DND-41 (cell line): ENCODE measurements around the gene ECE2.

Experiments
- ATAC-seq: fragments of 200-7000 bp; cut with Tn5 transposase; 3 replicates; pipeline ENCODE4 v1.9.1; 2021; ENCODE audit warnings: low read depth; ENCODE audit not compliant: insufficient read depth
- DNase-seq: peaks from one replicate; pipeline ENCODE4 v3.0.0-alpha.2; 2020
- H2AFZ ChIP-seq: 2 replicates; pipeline ENCODE4 v1.6.0; 2012; ENCODE audit warnings: low read depth, low read length
- H3K27ac ChIP-seq: 2 replicates; pipeline ENCODE4 v1.5.1; 2012; ENCODE audit warnings: low read length, inconsistent platforms
- H3K27me3 ChIP-seq: fragments of 200-600 bp; sonication (generic); 2 replicates; pipeline ENCODE4 v1.6.0; 2012; ENCODE audit warnings: low read length, mild to moderate bottlenecking, inconsistent platforms; ENCODE audit not compliant: insufficient read depth, poor library complexity
- H3K36me3 ChIP-seq: 2 replicates; pipeline ENCODE4 v1.5.1; 2012; ENCODE audit warnings: low read length, inconsistent platforms; ENCODE audit not compliant: insufficient read depth
- H3K4me1 ChIP-seq: 2 replicates; pipeline ENCODE4 v1.5.1; 2012; ENCODE audit warnings: mild to moderate bottlenecking, low read length; ENCODE audit not compliant: insufficient read depth
- H3K4me2 ChIP-seq: 2 replicates; pipeline ENCODE4 v1.6.0; 2012; ENCODE audit warnings: mild to moderate bottlenecking, moderate library complexity, low read length, inconsistent platforms; ENCODE audit not compliant: insufficient read depth
- H3K4me3 ChIP-seq, 2 experiments: fragments of 200-600 bp in 1 of 2; shearing (Covaris generic) in 1 of 2; 2 replicates each; pipeline ENCODE4 v1.5.1; 2012 to 2016; ENCODE audit warnings: inconsistent platforms in 2 of 2, low read length in 2 of 2, mild to moderate bottlenecking in 2 of 2, low read depth in 1 of 2, moderate library complexity in 1 of 2
- H3K79me2 ChIP-seq: 2 replicates; pipeline ENCODE4 v1.6.0; 2012; ENCODE audit warnings: low read length, inconsistent platforms; ENCODE audit not compliant: insufficient read depth
- H3K9ac ChIP-seq: 2 replicates; pipeline ENCODE4 v1.6.0; 2012; ENCODE audit warnings: low read depth, mild to moderate bottlenecking, inconsistent platforms, low read length, moderate library complexity
- H3K9me3 ChIP-seq: 2 replicates; pipeline ENCODE4 v1.5.1; 2012; ENCODE audit warnings: low read length, moderate library complexity, mild to moderate bottlenecking, inconsistent platforms; ENCODE audit not compliant: insufficient read depth, severe bottlenecking
- H4K20me1 ChIP-seq: 2 replicates; pipeline ENCODE4 v1.6.0; 2012; ENCODE audit warnings: low read length; ENCODE audit not compliant: insufficient read depth
- CTCF ChIP-seq: IDR thresholded peaks from 2 replicates; pipeline ENCODE4 v1.5.1; 2012; ENCODE audit warnings: borderline replicate concordance, low read length, moderate library complexity, mild to moderate bottlenecking; ENCODE audit not compliant: poor library complexity, severe bottlenecking; ENCODE audit errors: extremely low read depth
- EZH2 ChIP-seq: IDR thresholded peaks from 3 replicates; pipeline ENCODE4 v1.6.1; 2012; ENCODE audit warnings: borderline replicate concordance, low read depth, mild to moderate bottlenecking, moderate library complexity, low read length, inconsistent platforms; ENCODE audit not compliant: severe bottlenecking

Gene ECE2

DNA sequence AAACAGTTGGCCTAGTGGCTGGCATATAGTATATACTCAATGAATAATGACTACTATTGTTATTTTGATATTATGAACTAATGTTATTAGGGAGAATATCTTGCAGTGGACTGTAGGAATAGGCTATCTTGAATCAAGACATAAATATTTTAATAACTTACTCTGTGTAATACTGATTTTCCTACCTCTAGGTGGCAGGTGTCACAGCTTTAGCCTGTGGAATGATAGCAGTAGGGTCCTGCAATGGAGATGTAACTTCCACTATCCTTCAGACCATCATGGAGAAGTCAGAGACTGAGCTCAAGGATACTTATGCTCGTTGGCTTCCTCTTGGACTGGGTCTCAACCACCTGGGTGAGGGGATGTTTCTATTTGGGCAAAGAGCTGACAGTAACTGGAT lies 29.8 kb downstream of the ECE2 start:
- H3K36me3 ChIP-seq, result peaks cover 84% of the 10 kb centered on the region
- no peaks in the 10 kb centered on the region for H3K9me3 ChIP-seq
- TF ChIP-seq EZH2 (no peak), CTCF (peak; percentile 47)
- peaks cover 35% of the 10 kb centered on the region for H3K79me2 ChIP-seq
- no peak overlapping the region for H3K4me2 ChIP-seq
- H3K4me3 ChIP-seq, result no peak overlapping the region
- H3K4me1 ChIP-seq, result peaks cover 16% of the 10 kb centered on the region
- no peak overlapping the region for H3K27ac ChIP-seq
- ATAC-seq (peak; percentile 69), DNase-seq (no peak)
- H2AFZ ChIP-seq, result no peak overlapping the region
- H4K20me1 ChIP-seq, result peaks cover 31% of the 10 kb centered on the region; the same call in 1 of the 2 replicates
- no peaks in the 10 kb centered on the region for H3K27me3 ChIP-seq
- H3K9ac ChIP-seq, result no peak overlapping the region

DNA sequence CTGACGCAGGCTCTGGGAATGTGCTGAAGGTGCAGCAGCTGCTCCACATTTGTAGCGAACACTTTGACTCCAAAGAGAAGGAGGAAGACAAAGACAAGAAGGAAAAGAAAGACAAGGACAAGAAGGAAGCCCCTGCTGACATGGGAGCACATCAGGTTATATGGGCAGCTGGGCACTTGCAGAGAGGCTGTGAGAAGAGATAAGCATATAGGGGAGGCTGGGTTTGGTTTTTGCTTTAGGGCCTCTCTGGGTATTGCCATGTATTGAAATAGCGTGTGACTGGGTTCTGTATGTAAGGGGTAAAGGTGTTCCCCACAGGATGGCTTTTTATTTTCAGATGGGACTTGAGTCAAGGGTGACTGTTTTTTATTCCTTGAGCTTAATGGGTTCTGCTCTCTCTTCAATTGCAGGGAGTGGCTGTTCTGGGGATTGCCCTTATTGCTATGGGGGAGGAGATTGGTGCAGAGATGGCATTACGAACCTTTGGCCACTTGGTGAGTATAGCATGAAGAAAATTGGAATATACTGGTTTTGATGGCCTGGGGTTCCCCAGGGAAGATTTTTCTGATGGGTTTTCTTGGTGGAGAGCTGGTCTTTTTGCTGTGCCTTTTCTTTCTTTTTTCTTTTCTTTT lies 30.6 kb downstream of the ECE2 start:
- no peak overlapping the region for H3K27ac ChIP-seq
- H2AFZ ChIP-seq, result no peak overlapping the region
- H3K9ac ChIP-seq, result no peak overlapping the region
- H3K4me1 ChIP-seq, result peaks cover 8% of the 10 kb centered on the region; the same call in 1 of the 2 replicates
- no peak overlapping the region for H3K4me3 ChIP-seq
- TF ChIP-seq CTCF (no peak), EZH2 (no peak)
- DNase-seq (no peak), ATAC-seq (no peak)
- no peaks in the 10 kb centered on the region for H3K27me3 ChIP-seq
- peaks cover 30% of the 10 kb centered on the region; the same call in 1 of the 2 replicates for H4K20me1 ChIP-seq
- H3K79me2 ChIP-seq, result peaks cover 28% of the 10 kb centered on the region
- no peaks in the 10 kb centered on the region for H3K9me3 ChIP-seq
- no peak overlapping the region for H3K4me2 ChIP-seq
- H3K36me3 ChIP-seq, result peaks cover 76% of the 10 kb centered on the region

GRCh38 chr3:184307915-184308314 lies 32.1 kb downstream of the ECE2 start:
- H3K27ac ChIP-seq, result no peak overlapping the region
- H3K79me2 ChIP-seq, result peaks cover 16% of the 10 kb centered on the region; the same call in 1 of the 2 replicates
- H3K27me3 ChIP-seq, result no peaks in the 10 kb centered on the region
- no peaks in the 10 kb centered on the region for H3K4me1 ChIP-seq
- no peaks in the 10 kb centered on the region for H3K9me3 ChIP-seq
- H3K36me3 ChIP-seq, result peaks cover 62% of the 10 kb centered on the region
- ATAC-seq, result no peak
- peaks cover 20% of the 10 kb centered on the region; the same call in 1 of the 2 replicates for H4K20me1 ChIP-seq
- H3K9ac ChIP-seq, result no peak overlapping the region
- no peak for DNase-seq
- no peak for TF ChIP-seq EZH2
- TF ChIP-seq CTCF, result no peak
- H3K4me3 ChIP-seq, result no peak overlapping the region
- no peak overlapping the region for H3K4me2 ChIP-seq
- H2AFZ ChIP-seq, result no peak overlapping the region
